ENCODE data around the gene MOSMO. TPM values are rescaled to one million over a fixed set of nuclear protein-coding genes. Genes with fewer than 3 reads are reported as not detected.

Gene MOSMO
- polyA plus RNA-seq, 1 of the 3 experiments (the other 2 are of a cell fraction): 8.0 TPM

DNA sequence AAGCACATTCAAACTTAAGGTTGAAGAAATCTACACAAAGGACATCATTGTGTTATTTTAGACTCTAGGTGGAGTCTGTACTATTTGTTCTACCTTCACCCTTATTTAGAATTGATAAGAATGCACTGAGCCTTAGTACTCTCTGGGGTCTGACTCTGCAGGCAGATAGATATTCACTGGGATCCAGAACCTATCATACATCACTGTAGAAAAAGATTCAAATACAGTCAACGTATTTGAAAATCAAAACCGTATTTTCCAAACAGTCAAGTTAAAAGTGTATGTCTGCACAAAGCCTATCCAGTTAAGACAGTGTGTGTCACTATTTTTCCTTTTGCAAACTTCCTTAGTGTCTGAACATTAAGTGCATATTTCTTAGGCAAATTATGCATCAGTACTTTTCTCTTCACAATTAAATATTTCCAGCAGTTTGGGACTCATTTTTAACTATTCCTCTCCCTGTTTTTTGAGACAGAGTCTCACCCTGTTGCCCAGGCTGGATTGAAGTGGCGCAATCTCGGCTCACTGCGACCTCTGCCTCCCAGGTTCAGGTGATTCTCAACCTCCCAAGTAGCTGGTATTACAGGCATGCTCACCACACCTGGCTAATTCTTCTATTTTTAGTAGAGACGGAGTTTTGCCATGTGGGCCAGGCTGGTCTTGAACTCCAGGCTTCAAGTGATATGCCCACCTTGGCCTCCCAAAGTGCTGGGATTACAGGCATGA, 22.3 kb downstream of the MOSMO start:
- no peak overlapping the region for H3K4me2 ChIP-seq
- no peak overlapping the region for H3K4me3 ChIP-seq (ENCODE audit: low read depth in 2 of 2, low read length in 1 of 2)
- WGBS (ENCODE audit: low lambda C conversion rate): 100% methylated on average over 6 of the region's 6 CpGs
- H3K9me3 ChIP-seq: no peaks in the 10 kb centered on the region
- no peak for TF ChIP-seq NRF1 (IDR thresholded peaks at IDR 0.05; ENCODE audit: low read depth, low read length)
- TF ChIP-seq GABPA (IDR thresholded peaks at IDR 0.05; ENCODE audit: low read depth): no peak
- no peak for TF ChIP-seq TCF12 (IDR thresholded peaks at IDR 0.05)
- no peak for TF ChIP-seq RCOR1 (IDR thresholded peaks at IDR 0.05; ENCODE audit: low read length)
- no peak for TF ChIP-seq SMC3 (IDR thresholded peaks at IDR 0.05; ENCODE audit: low read depth, low read length)
- no peak for TF ChIP-seq RAD21 (IDR thresholded peaks at IDR 0.05; ENCODE audit: low read length)
- TF ChIP-seq ELF1 (IDR thresholded peaks at IDR 0.05): no peak
- TF ChIP-seq FOXM1 (IDR thresholded peaks at IDR 0.05; ENCODE audit: low read depth): no peak
- TF ChIP-seq, protein P1, sequence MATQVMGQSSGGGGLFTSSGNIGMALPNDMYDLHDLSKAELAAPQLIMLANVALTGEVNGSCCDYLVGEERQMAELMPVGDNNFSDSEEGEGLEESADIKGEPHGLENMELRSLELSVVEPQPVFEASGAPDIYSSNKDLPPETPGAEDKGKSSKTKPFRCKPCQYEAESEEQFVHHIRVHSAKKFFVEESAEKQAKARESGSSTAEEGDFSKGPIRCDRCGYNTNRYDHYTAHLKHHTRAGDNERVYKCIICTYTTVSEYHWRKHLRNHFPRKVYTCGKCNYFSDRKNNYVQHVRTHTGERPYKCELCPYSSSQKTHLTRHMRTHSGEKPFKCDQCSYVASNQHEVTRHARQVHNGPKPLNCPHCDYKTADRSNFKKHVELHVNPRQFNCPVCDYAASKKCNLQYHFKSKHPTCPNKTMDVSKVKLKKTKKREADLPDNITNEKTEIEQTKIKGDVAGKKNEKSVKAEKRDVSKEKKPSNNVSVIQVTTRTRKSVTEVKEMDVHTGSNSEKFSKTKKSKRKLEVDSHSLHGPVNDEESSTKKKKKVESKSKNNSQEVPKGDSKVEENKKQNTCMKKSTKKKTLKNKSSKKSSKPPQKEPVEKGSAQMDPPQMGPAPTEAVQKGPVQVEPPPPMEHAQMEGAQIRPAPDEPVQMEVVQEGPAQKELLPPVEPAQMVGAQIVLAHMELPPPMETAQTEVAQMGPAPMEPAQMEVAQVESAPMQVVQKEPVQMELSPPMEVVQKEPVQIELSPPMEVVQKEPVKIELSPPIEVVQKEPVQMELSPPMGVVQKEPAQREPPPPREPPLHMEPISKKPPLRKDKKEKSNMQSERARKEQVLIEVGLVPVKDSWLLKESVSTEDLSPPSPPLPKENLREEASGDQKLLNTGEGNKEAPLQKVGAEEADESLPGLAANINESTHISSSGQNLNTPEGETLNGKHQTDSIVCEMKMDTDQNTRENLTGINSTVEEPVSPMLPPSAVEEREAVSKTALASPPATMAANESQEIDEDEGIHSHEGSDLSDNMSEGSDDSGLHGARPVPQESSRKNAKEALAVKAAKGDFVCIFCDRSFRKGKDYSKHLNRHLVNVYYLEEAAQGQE (IDR thresholded peaks at IDR 0.05; ENCODE audit: low read depth, low read length): no peak
- ChIA-PET CTCF (interaction anchor here (1.2 kb wide), 1 partner anchor 28 kb away, joined by 3 read pairs; no protein-coding TSS in a partner anchor), POLR2A (no interaction called here)
- H3K9me2 ChIP-seq: no peaks in the 10 kb centered on the region
- no peaks in the 10 kb centered on the region for H3K27me3 ChIP-seq (ENCODE audit: insufficient read depth)
- no peak overlapping the region for H3K27ac ChIP-seq (ENCODE audit: low read depth in 2 of 2, low read length in 1 of 2)
- DNase-seq: no peak
- H4K20me1 ChIP-seq (ENCODE audit: insufficient read depth): peaks cover 13% of the 10 kb centered on the region
- peaks cover 79% of the 10 kb centered on the region for H3K79me2 ChIP-seq (ENCODE audit: insufficient read depth)
- H2AFZ ChIP-seq (ENCODE audit: low read depth): no peak overlapping the region
- H3F3A ChIP-seq (replicated peaks; ENCODE audit: insufficient read depth): peaks cover 12% of the 10 kb centered on the region
- no peak overlapping the region for H3K9ac ChIP-seq
- peaks cover 0 to 17% of the 10 kb centered on the region in 2 experiments; a peak in 1 of 4 replicates for H3K4me1 ChIP-seq (ENCODE audit: control insufficient read depth in 1 of 2, insufficient read depth in 2 of 2, low read depth in 1 of 2, low read length in 1 of 2)
- H3K36me3 ChIP-seq (replicated peaks in 1 of 2; ENCODE audit: control insufficient read depth in 1 of 2, insufficient read depth in 2 of 2, low read length in 1 of 2): peaks cover 0 to 19% of the 10 kb centered on the region in 2 experiments

DNA sequence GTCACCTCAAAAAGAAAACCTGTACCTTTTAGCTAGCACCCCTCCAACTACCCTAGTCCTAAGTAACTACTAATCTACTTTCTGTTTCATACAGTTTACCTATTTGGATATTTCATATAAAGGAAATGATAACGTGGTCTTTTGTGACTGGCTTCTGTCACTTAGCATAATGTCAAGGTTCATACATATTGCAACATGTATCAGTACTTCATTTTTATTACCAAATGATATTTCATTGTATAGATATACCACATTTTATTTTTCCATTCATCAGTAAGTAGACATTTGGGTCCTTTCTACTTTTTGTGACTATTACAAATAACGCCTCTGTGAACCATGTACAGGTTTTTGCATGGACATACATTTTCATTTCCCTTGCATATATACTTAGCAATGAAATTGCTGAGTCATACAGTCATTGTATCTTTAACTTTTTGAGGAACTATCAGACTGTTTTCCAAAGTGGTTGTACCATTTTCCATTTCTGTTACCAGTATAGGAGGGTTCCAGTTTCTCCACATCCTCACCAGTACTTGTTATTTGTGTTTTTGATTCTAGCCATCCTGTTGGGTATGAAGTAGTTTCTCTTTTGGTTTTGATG, 23.7 kb downstream of the MOSMO start:
- Histone ChIP-seq H2AFZ (ENCODE audit: low read depth) (no peak overlapping the region), H3K9me2 (no peaks in the 10 kb centered on the region), H3K4me3 (ENCODE audit: low read depth in 2 of 2, low read length in 1 of 2) (no peak overlapping the region), H3K4me1 (ENCODE audit: control insufficient read depth in 1 of 2, insufficient read depth in 2 of 2, low read depth in 1 of 2, low read length in 1 of 2) (peaks cover 0 to 9% of the 10 kb centered on the region in 2 experiments; a peak in 1 of 4 replicates), H3K9ac (no peak overlapping the region), H3F3A (replicated peaks; ENCODE audit: insufficient read depth) (peaks cover 8% of the 10 kb centered on the region), H3K36me3 (replicated peaks in 1 of 2; ENCODE audit: control insufficient read depth in 1 of 2, insufficient read depth in 2 of 2, low read length in 1 of 2) (peaks cover 0 to 19% of the 10 kb centered on the region in 2 experiments), H3K79me2 (ENCODE audit: insufficient read depth) (peaks cover 85% of the 10 kb centered on the region), H3K4me2 (no peak overlapping the region), H3K27ac (ENCODE audit: low read depth in 2 of 2, low read length in 1 of 2) (no peak overlapping the region), H4K20me1 (ENCODE audit: insufficient read depth) (peaks cover 13% of the 10 kb centered on the region; the same call in 1 of the 2 replicates), H3K9me3 (no peaks in the 10 kb centered on the region), H3K27me3 (ENCODE audit: insufficient read depth) (no peaks in the 10 kb centered on the region)
- WGBS (ENCODE audit: low lambda C conversion rate): 96% methylated on average over 2 of the region's 2 CpGs
- no peak for TF ChIP-seq YY1 (IDR thresholded peaks at IDR 0.05; ENCODE audit: low read depth)
- TF ChIP-seq, protein P2, sequence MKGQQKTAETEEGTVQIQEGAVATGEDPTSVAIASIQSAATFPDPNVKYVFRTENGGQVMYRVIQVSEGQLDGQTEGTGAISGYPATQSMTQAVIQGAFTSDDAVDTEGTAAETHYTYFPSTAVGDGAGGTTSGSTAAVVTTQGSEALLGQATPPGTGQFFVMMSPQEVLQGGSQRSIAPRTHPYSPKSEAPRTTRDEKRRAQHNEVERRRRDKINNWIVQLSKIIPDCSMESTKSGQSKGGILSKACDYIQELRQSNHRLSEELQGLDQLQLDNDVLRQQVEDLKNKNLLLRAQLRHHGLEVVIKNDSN (IDR thresholded peaks at IDR 0.05; ENCODE audit: borderline replicate concordance, low read depth): no peak
- TF ChIP-seq SIN3A (IDR thresholded peaks at IDR 0.05; ENCODE audit: borderline replicate concordance, low read depth, low read length): no peak
- no peak for TF ChIP-seq TCF12 (IDR thresholded peaks at IDR 0.05)
- TF ChIP-seq RAD21 (IDR thresholded peaks at IDR 0.05; ENCODE audit: low read length): no peak
- no peak for TF ChIP-seq MEF2A (IDR thresholded peaks at IDR 0.05; ENCODE audit: borderline replicate concordance, low read depth)
- no peak for TF ChIP-seq JUND (IDR thresholded peaks at IDR 0.05)
- TF ChIP-seq MXI1 (IDR thresholded peaks at IDR 0.05; ENCODE audit: low read depth, low read length): no peak
- TF ChIP-seq RFX5 (IDR thresholded peaks at IDR 0.05; ENCODE audit: low read length): no peak
- TF ChIP-seq SMC3 (IDR thresholded peaks at IDR 0.05; ENCODE audit: low read depth, low read length): no peak
- ChIA-PET POLR2A (no interaction called here), CTCF (no interaction called here)
- DNase-seq: no peak
